Hair follicle dermal papilla cell (primary cell): ENCODE data around the gene MGMT. TPM values are rescaled to one million over a fixed set of nuclear protein-coding genes. Genes with fewer than 3 reads are reported as not detected.

Source experiments
- total RNA-seq: library from RNA; depleted of rRNA; stranded (reverse); fragments of >200 nt; gene quantifications from 2 replicates; pipeline ENCODE4 v1.2.3, GENCODE V29; 2012

MGMT gene
- total RNA-seq = 15.7 and 19.9 TPM in 2 replicates

GRCh38 chr10:129466703-129467358 is at the start of gene MGMT:
MGMT (plus strand) TSS chr10:129467241.

